NCI-H526 (cell line): Measurements from ENCODE around the gene RASA3.
"Not testable (repeated sequence)": the region's sequence is repeated elsewhere in the genome, so short reads cannot be mapped to it uniquely, and the experiment has no call there.

ENCODE experiments used
- DNase-seq, 2 experiments: peaks; one replicate each; lab custom pipeline; 2025; lab: John Stamatoyannopoulos, UW

RASA3 gene

DNA sequence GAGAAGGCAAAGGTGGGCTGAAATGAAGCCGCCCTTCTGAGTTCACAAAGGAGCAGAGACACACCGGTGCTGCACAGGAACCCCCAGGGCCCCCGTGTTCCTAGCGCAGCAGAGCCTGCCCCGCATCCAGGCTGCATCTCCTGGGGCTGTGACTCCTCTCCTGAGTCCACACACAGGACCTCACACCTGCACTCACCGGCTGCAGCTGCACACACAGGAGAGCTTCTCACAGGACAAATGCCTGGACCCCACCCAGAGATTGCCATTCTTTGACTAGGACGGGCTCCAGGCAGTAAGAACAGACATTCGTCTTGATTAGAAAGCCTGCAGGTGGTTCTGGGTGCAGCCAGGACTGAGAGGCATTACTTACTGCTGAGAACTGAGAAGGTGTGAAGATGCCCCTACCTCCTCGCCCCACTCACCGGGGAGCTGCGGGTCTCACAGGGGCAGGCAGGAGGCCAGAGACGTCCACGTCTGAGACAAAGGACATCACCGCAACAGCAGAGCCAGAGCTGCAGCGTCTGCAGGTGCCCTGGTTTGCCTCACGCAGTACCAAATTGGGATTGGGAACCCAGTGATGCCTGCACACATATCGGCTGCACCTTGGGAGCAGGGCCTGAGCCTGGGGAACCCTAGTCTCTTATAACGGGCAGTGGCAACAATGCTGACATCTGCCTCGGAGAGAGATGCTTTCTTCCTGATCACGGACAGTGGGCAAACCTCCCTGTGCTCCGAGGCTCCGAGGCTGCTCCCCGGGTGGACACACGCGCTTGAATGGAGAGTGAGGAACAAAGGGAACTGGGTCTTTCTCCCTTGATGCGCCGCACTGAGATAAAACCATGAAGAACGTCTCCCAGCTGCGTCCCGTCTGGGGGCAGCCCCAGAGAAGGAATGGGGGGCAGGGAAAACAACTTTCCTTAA, 50.4 kb downstream of the RASA3 start:
- no peak for DNase-seq

DNA sequence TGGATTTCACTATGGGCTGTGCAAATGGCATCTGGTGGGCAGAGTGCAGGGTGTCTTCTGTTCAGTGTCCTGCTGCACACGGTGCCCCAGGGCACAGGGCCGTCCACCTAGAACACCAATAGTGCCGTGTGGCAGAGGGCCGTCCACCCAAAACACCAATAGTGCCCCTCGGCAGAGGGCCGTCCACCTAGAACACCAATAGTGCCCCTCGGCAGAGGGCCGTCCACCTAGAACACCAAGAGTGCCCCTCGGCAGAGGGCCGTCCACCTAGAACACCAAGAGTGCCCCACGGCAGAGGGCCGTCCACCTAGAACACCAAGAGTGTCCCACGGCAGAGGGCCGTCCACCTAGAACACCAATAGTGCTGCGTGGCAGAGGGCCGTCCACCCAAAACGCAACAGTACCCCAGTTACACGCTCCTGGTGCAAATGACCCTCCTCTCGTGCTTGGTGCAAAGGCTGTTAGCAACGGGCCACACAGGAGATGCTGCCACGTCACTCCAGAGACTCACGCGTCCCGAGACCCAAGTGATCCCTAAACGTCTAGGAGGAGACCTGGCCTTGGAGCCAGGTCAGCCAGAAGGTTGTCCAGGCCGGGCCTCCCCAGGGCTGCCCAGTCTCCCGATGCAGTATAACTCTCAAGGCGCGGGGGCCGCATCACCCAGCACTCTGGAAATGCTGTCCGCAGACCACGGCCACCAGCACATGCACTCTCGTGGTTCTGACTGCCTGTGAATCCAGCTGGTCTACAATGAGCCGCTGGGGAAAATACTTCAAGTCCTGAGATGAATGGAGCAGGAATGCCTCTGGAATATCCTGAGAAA, 51.5 kb downstream of the RASA3 start:
- DNase-seq = no peak

DNA sequence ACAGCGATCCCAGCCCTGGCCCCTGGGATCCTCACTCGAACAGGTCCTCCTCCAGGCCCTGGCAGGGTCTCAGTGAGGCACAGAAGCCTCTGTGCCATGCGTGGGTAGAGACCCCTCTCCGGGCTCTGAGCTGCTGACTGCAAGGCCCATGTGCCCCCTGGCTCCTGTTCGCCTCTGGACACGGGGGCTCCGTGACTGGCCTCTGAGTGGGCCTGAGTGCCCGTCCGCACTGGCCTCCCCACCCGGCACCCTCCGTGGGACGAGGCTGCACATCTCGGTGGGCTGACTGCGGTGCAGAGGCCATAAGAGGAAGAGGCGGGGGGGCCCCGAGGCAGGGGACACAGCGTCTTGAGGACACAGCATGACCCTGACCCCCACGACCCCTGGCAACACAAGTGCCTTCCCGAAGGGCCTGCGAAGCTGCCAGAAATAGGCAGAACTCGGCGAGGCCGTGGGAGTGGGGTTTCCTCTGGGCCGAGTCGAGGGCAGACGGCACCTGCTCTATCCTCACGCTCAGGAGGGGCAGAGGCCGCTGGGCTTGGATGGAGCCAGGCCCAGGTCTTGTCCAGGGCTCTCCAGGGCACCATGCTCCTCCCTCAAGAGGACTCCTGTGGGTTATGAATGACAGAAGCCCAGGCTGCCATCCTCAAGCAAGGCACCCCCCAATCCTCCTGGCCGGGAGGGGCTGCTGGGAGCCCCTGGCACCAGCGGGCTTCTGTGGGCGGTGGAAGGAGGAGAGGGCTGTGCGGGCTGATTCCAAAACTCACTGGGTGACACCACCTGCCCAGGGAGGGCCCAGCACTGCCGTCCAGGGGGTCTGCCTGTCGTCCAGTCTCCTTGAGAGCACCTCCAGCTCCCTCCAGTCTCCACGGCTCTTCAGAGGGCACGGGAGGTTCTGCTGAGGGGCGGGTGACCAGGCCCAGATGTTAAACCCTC, 52.6 kb downstream of the RASA3 start:
- DNase-seq = no peak

DNA sequence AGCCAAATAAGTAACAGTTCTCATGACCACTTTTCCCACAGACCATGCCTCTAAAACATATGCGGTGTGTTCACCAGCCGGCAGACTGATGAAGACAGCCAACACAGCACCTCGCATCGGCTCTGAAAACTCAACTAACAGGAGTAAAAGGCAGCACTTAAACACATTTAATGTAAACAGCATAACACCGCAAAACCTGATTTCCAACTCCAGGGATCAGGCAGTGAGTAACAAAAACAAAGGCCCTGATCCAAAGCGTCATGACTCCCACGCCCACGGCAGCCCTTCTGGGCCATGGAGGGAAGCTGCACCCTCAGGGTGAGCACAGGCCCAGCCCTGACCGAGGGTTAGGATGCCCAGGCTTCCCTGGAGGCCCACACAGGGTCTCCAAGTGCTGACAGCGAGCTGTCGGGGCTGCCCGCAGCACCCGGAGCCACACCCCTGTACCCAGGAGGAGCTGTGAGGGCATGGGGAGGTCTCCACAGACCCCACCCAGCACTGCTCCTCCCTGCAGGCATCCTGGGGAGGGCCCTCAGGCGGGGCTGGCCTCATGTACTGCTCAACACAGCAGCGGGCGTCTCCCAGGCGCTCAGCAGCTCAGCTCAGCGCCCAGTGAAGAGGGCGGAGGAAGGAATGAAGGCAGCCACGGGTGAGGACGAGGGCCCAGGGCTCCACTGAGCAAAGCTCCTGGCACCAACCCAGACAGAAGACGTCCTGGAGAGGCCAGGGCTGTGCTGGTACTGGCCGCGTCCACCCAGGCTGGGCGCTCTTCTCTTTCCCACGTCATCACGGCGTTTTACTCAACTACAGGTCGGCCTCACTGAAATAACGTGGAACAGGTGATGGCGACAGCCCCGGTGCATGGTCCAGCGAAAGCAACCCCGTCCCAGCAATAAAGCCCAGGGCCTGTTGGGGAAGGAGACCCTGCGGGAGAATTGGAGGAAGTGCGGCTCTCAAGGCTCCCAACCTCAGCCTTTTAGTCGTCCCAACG, 53.7 kb downstream of the RASA3 start:
- peak in 1 of 2 experiments; percentile 52 for DNase-seq

DNA sequence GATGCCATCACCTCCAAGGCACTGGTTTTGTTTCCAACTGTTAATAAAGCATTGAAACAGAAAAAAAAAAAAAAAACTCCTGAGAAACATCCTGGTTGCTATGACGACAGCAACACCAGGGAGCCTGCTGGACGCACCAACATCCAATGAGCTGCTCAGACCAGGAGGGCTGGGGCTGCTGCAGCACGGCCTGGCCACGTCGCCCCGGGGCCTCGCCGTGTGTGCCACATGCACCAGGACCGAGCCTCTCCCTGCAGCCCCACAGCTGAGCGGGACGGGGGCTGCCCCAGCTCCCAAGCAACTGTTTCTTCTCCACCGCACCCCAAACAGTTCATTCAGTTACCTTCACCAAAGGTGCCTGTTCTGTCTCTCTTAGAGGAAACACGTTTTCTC, 54.5 kb downstream of the RASA3 start:
- no peak for DNase-seq

DNA sequence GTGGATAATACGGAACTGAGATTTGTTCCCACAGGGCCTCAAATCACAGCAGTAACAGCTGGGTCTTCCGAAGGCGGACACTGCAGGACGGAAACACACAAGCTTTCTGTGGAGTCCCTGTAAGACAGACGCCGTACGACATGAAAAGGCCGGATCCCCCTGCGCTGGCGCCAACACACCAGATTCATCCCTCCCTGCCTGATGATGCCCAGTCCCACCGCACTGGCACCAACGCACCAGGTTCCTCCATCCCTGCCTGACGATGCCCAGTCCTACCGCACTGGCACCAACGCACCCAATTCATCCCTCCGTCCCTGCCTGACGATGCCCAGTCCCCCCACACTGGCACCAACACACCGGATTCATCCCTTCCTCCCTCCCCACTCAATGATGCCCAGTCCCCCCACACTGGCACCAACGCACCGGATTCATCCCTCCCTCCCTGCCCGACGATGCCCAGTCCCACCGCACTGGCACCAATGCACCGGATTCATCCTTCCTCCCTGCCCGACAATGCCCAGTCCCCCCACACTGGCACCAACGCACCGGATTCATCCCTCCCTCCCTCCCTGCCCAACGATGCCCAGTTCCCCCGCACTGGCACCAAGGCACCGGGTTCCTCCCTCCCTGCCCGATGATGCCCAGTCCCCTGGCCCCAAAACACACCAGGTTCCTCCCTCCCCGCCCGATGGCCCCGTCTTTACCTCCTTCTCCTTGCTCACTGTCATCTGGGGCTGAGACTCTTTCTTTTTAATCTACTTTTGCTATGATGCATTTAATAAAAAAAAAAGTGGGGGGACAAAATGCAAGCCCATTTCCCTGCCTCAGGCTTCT, 55.1 kb downstream of the RASA3 start:
- no peak for DNase-seq

DNA sequence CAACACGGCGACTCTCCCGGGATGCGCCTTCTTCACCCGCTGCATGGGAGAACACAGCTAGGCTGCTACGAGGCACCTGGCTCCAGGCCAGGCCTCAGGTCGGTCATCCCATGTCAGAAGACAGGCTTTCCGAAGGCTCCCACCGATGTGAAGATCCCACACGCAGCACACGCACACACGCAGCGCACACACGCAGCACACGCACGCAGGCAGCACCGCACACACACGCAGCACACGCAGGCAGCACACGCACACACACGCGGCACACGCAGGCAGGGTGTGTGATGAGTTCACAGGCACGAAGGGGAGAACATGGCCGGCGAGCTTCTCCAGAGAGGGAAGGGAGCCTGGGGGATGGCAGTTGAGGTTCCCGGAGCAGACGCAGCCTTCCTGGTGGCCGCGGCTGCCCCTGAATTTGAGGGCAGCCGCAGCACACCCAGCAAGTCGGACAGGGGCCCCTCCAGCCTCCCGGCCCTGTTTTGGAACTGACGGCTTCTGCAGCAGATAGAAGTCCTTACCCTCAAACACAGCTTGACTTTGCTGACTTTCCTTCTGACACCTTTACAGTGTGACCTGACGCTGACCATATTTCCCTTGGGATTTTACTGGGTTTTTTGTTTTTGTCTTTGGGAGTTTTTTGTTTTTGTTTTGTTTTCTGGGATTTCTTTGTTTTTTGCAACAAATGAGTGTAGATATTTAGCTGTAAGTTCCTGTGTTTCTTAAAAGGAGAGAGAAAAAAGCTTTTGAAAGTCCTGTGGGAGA, 55.9 kb downstream of the RASA3 start:
- no peak for DNase-seq

DNA sequence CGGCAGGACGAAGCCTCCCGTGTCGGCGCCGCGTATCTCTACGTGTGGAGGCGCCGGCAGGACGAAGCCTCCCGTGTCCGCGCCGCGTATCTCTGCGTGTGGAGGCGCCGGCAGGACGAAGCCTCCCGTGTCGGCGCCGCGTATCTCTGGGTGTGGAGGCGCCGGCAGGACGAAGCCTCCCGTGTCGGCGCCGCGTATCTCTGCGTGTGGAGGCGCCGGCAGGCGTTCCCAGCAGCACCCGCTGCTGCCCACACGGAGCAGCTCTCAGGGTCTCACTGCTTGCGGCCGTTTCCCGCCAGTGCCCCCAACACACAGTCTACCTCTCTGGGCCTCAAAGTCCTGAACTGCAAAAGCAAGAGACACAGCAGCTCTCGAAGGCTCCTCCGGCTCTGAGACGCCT, 56.6 kb downstream of the RASA3 start:
- not testable (repeated sequence) for DNase-seq

DNA sequence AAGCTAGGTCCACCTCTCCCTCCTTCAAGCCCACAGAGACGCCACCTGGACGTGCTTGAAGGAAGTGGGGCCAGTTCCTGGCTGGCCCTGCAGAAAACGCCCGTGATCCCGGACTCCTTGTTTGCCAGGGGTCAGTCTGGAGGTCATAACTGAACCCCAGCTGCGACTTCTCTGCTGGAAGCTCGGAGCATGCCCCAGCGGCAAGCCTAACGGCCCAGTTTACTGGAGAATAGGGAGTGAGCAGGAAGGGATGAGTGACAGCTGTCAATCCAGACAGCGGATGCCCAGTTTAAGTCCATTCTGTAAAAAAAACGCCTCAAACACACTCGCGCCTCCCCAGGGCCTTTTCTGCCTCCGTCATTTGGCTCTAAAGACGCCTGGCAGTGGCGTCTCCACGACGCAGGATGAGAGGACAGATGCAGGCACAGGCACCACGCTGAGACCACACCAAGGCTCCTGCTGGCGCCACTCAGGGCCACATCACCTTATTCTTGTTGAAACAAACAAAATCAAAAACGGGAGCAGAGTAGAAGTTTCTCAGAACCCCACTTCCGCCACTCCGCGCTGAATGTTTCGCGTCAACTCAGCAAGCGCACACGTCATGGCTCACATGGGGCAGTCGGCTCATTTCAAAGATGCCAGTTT, 57.6 kb downstream of the RASA3 start:
- no peak for DNase-seq

DNA sequence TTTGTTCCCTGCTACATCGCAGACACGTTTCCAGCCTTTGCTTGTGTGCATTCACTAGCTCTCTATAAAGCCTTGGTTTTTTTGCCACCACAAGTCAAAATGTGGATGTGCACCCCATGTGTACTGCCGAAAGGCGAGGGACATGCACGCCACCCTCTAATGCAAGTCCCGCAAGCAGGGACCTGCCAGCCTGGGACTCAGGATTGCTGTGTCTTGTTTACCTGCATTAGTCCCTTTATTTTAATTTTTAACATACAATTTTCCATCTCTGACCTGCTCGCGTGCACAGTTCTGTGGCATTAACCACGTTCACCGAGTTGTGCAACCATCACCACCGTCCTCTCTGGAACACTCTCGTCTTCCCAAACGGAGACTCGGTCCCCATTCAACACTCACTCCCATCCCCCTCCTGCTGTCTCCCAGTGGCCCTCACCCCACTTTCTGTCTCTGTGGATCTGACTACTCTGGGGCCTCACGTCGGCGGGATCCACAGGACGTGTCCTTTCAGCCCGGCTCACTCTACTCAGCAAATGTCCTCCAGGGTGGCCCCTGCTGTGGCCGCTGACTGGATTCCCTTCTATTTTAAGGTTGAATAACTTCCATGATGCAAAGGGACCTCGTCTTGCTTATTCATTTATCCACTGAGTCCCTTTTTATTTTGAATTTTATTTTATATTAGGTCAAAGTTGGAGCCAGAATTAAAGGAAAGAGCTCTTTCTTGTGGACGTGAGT, 58.4 kb downstream of the RASA3 start:
- DNase-seq = no peak

DNA sequence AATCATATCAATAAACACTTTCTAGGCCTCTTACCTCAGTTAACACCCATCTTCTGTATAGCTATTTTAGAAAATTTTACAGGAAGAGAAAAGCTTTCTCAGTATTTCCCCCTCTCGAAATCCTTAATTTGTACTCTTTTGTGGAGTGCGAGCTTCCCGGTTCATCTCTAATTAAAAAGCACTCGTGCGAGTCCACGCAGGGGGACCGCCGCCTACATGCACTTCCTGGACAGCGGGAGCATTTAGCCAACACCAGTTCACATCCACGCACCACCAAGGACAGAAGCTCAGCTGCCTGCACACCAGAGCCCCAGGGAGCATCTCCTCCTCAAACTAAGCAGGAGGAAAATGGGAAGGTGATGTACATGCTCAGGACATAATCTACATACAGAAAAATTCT, 60.0 kb downstream of the RASA3 start:
- DNase-seq = no peak

DNA sequence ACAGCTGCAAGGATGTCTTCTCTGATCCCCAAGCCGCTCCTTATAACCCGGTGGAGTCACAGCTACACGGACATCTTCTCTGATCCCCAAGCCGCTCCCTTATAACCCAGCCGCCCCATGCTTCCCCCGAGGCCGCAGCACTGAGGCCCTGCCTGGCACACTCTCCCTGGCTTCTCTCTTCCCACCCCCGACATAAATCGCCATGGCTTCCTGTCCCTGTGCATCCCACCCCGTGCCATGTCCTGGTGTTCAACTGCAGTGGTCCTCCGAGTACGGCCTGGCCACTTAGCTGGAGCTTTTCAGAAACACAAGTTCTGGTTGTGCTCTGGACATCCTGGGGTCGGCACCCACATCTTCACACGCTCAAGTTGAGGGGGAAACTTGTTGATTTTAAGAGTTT, 60.4 kb downstream of the RASA3 start:
- no peak for DNase-seq

DNA sequence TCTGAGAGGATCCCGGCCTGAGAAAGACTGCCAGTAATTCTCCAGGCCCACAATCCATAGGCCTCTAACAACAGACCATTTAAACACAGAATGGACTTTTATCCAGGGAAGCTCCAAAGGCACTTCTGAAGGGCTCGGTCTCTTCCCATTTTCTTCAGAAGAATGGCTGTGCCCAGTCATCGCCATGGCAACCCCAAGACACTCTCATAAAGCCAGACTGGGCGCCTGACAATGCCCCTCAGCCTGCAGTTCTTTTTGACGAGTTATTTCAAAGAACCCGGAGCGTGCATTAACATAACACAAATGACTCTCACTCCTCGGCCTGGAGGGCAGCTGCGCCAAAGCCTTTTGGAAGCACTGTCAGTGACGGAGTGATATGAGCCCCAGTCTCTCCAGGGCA, 61.0 kb downstream of the RASA3 start:
- DNase-seq = no peak

DNA sequence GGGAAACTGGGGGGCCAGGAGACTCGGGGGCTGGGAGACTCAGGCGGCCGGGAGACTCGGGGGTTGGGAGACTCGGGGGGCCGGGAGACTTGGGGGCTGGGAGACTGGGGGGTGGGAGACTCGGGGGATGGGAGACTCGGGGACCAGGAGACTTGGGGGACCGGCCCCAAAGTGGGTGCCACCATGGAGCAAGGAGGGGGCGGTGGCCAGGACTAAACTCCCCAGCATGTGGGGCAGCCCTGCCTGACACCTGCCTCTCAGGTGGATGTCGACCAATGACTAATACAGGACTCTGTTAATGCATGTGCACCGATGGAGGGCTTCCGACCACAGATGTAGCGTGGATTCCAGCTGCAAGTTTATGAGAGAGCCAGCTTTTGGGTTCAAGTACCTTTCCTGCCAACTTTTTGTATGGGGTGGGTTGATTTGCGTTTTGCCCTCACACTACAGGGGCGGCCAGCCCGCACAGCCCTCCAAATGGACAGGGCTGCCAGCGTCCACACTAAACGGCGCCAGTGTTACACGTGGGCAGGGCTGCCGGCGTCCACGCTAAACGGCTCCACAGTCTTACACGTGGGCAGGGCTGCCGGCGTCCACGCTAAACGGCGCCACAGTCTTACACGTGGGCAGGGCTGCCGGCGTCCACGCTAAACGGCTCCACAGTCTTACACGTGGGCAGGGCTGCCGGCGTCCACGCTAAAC, 62.2 kb downstream of the RASA3 start:
- DNase-seq = no peak

DNA sequence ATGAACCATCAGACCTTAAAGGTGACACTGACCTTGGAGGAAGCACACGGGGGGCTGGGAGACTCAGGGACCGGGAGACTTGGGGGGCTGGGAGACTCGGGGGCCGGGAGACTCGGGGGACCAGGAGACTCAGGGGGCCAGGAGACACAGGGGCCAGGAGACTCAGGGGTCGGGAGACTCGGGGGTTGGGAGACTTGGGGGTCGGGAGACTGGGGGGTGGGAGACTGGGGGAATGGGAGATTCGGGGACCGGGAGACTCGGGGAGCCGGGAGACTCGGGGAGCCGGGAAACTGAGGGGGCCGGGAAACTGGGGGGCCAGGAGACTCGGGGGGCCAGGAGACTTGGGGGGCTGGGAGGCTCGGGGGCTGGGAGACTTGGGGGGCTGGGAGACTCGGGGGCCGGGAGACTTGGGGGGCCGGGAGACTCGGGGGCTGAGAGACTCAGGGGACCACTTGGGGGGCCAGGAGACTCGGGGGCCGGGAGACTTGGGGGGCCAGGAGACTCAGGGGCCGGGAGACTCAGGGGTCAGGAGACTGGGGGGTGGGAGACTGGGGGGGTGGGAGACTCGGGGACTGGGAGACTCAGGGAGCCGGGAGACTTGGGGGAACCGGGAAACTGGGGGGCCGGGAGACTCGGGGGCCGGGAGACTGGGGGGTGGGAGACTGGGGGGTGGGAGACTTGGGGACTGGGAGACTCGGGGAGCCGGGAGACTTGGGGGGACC, 62.9 kb downstream of the RASA3 start:
- DNase-seq = no peak

DNA sequence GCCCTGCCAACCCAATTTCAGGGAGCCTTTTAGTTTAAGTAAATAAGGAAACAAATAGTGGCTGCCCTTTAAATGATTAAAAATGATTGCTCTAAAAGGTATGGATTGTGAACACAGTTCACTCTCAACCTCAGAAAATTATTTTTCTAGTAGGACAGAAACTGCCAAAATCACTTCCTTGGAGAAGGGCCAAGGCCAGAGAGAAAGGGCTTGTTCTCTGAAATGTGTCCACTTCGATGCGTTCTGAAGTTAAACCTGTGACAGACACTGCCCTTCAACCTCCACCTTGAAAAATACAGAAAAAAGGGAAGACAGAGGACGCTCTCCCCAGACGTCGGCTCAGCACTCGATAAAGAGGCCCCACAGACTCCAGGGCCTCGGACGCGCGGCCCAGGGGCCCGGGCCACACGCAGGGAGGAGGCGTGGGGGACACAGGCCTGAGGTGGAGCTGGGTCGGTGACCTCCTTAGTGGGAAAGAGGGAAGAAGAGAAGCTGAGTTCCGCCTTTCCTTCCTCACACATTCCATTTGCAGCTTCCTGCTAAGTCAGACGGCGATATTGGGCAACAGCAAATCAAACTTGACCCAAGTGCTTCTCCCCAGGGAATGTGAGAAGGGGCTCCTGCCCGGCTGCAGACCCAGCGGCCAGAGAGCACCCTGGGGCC, 63.6 kb downstream of the RASA3 start:
- no peak for DNase-seq
